A673 (cell line): ENCODE data around the gene ITGA1.

Experiments
- CTCF ChIP-seq: fragments of 300-800, 200-600 bp; sonication (generic); conservative IDR thresholded peaks from 2 replicates; pipeline ENCODE4 v1.5.1; 2017; ENCODE audit warnings: low read depth, mild to moderate bottlenecking, antibody characterized with exemption, low read length, moderate library complexity, mixed read lengths
- EZH2 ChIP-seq: fragments of 200-600 bp; sonication (generic); IDR thresholded peaks from 2 replicates; pipeline ENCODE4 v1.6.1; 2017; ENCODE audit warnings: borderline replicate concordance, low read depth, mild to moderate bottlenecking, mixed read lengths, antibody characterized with exemption, low read length; ENCODE audit not compliant: poor library complexity, severe bottlenecking

- TF ChIP-seq CTCF (no peak), EZH2 (no peak)
These were observed 47.7 kb upstream of the ITGA1 start for GRCh38 chr5:52740007-52740406.
